DOHH2 (cell line): ENCODE results near the gene DUSP3.

ENCODE experiments used
- H3F3A ChIP-seq: fragments of 200-600 bp; sonication (generic), shearing (Covaris generic); 2 replicates; pipeline ENCODE4 v1.6.0; 2016; ENCODE audit warnings: antibody characterized with exemption, mild to moderate bottlenecking; ENCODE audit not compliant: control insufficient read depth, insufficient read depth
- H3K27ac ChIP-seq: fragments of 200-600 bp; sonication (generic); 2 replicates; pipeline ENCODE4 v1.5.1; 2014; ENCODE audit warnings: low read depth, mild to moderate bottlenecking, low read length, moderate library complexity
- H3K27me3 ChIP-seq: fragments of 200-600 bp; sonication (generic); 2 replicates; pipeline ENCODE4 v1.6.1; 2014; ENCODE audit warnings: mild to moderate bottlenecking, low read length, mixed read lengths; ENCODE audit not compliant: control insufficient read depth
- H3K36me3 ChIP-seq: fragments of 200-600 bp; sonication (generic); 2 replicates; pipeline ENCODE4 v1.6.1; 2014; ENCODE audit warnings: mild to moderate bottlenecking, low read length, moderate library complexity, mixed read lengths; ENCODE audit not compliant: control insufficient read depth
- H3K4me1 ChIP-seq: fragments of 200-600 bp; sonication (generic); 2 replicates; pipeline ENCODE4 v1.6.1; 2014; ENCODE audit warnings: mild to moderate bottlenecking, low read length, mixed read lengths; ENCODE audit not compliant: control insufficient read depth
- H3K4me2 ChIP-seq: fragments of 200-600 bp; sonication (generic); 2 replicates; pipeline ENCODE4 v1.6.0; 2014; ENCODE audit warnings: mild to moderate bottlenecking, low read length, moderate library complexity
- H3K4me3 ChIP-seq: fragments of 200-600 bp; sonication (generic); 2 replicates; pipeline ENCODE4 v1.5.1; 2014; ENCODE audit warnings: mild to moderate bottlenecking, low read length, mixed read lengths
- H3K79me2 ChIP-seq: fragments of 200-600 bp; sonication (generic); 2 replicates; pipeline ENCODE4 v1.6.1; 2014; ENCODE audit warnings: mild to moderate bottlenecking, low read length, mixed read lengths; ENCODE audit not compliant: control insufficient read depth
- H3K9me2 ChIP-seq: fragments of 200-600 bp; sonication (generic); replicated peaks from 2 replicates; pipeline ENCODE4 v1.6.1; 2014; ENCODE audit warnings: mild to moderate bottlenecking, low read length, mixed read lengths; ENCODE audit not compliant: control insufficient read depth
- H3K9me3 ChIP-seq: fragments of 200-600 bp; sonication (generic); 2 replicates; pipeline ENCODE4 v1.6.1; 2014; ENCODE audit warnings: antibody characterized with exemption, low read length, mixed read lengths; ENCODE audit not compliant: control insufficient read depth, insufficient read depth
- H4K20me1 ChIP-seq: fragments of 200-600 bp; sonication (generic); 2 replicates; pipeline ENCODE4 v1.6.0; 2014; ENCODE audit warnings: low read depth, mild to moderate bottlenecking, antibody characterized with exemption, low read length, moderate library complexity; ENCODE audit not compliant: control insufficient read depth, insufficient read depth
- EZH2phosphoT487 ChIP-seq: fragments of 200-600 bp; sonication (generic); IDR thresholded peaks from 2 replicates; pipeline ENCODE4 v1.6.1; 2017; ENCODE audit warnings: borderline replicate concordance, mild to moderate bottlenecking, antibody characterized with exemption, low read length, moderate library complexity, mixed read lengths
- TF ChIP-seq, protein P1 (sequence below): fragments of 200-600 bp; sonication (generic); IDR thresholded peaks from one replicate; pipeline ENCODE4 v1.5.1; 2014; ENCODE audit warnings: antibody characterized with exemption, mild to moderate bottlenecking, low read depth, low read length; ENCODE audit not compliant: poor library complexity, severe bottlenecking

Gene DUSP3

DNA sequence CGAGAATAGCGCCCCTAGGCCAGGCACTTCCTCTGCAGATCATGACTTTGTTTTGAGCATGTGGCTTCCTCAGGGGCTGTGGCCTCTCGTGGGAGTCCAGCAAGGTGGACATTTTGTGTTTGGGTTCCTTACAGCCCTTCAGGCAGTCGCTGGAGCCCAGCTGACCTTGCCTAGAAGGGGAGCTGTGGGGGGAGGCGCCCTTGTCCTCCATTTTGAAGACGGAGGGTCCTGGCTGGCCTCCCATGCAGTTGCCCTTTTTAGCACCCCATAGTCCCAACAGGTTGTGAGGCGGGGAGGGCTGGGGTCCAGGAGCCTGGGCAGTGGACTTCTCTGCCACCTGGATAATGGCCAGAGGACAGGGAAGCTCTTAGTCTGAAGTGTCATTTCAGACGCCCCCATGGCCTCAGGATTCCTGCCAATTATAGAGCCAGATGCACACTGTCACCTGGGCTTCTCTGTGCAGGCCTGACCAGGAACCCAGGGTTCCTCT is 21.6 kb downstream of the DUSP3 start:
- TF ChIP-seq, protein P1, sequence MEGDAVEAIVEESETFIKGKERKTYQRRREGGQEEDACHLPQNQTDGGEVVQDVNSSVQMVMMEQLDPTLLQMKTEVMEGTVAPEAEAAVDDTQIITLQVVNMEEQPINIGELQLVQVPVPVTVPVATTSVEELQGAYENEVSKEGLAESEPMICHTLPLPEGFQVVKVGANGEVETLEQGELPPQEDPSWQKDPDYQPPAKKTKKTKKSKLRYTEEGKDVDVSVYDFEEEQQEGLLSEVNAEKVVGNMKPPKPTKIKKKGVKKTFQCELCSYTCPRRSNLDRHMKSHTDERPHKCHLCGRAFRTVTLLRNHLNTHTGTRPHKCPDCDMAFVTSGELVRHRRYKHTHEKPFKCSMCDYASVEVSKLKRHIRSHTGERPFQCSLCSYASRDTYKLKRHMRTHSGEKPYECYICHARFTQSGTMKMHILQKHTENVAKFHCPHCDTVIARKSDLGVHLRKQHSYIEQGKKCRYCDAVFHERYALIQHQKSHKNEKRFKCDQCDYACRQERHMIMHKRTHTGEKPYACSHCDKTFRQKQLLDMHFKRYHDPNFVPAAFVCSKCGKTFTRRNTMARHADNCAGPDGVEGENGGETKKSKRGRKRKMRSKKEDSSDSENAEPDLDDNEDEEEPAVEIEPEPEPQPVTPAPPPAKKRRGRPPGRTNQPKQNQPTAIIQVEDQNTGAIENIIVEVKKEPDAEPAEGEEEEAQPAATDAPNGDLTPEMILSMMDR, result no peak
- TF ChIP-seq EZH2phosphoT487, result no peak
- no peaks in the 10 kb centered on the region for H4K20me1 ChIP-seq
- no peaks in the 10 kb centered on the region for H3K9me2 ChIP-seq
- no peak overlapping the region for H3K4me2 ChIP-seq
- no peak overlapping the region for H3K4me3 ChIP-seq
- no peak overlapping the region for H3K27ac ChIP-seq
- H3K79me2 ChIP-seq, result no peaks in the 10 kb centered on the region
- no peaks in the 10 kb centered on the region for H3K27me3 ChIP-seq
- no peaks in the 10 kb centered on the region for H3F3A ChIP-seq
- H3K9me3 ChIP-seq, result no peaks in the 10 kb centered on the region
- no peaks in the 10 kb centered on the region for H3K4me1 ChIP-seq
- no peaks in the 10 kb centered on the region for H3K36me3 ChIP-seq

DNA sequence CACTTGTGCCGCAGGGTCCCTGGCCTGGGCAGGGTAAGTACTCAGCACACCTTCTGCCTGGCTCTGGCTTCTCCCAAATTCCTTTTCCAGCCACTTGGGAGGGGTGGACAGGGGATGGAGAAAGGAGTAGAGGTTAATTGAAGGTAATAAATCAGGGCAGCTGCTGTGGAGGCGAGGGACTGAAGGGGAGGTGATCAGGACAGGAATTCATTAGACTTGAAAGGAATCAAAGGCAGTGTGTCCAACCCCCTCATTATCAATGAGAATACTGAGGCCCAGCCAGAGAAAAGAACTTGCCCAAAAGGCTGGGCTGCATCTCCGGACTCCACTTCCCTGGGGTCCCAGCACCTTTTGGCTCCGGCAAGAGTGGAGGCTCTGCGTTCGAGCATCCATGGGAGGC is 22.6 kb downstream of the DUSP3 start:
- TF ChIP-seq, protein P1, result no peak
- no peak for TF ChIP-seq EZH2phosphoT487
- H3K4me2 ChIP-seq, result no peak overlapping the region
- no peak overlapping the region for H3K27ac ChIP-seq
- no peaks in the 10 kb centered on the region for H3K9me2 ChIP-seq
- H3K27me3 ChIP-seq, result 0 out of 2 replicates have a peak, but pooled peaks cover 4% of the 10 kb centered on the region
- H3K4me1 ChIP-seq, result no peaks in the 10 kb centered on the region
- H3K4me3 ChIP-seq, result no peak overlapping the region
- H3F3A ChIP-seq, result no peaks in the 10 kb centered on the region
- H3K9me3 ChIP-seq, result no peaks in the 10 kb centered on the region
- H4K20me1 ChIP-seq, result no peaks in the 10 kb centered on the region
- H3K36me3 ChIP-seq, result no peaks in the 10 kb centered on the region
- no peaks in the 10 kb centered on the region for H3K79me2 ChIP-seq

DNA sequence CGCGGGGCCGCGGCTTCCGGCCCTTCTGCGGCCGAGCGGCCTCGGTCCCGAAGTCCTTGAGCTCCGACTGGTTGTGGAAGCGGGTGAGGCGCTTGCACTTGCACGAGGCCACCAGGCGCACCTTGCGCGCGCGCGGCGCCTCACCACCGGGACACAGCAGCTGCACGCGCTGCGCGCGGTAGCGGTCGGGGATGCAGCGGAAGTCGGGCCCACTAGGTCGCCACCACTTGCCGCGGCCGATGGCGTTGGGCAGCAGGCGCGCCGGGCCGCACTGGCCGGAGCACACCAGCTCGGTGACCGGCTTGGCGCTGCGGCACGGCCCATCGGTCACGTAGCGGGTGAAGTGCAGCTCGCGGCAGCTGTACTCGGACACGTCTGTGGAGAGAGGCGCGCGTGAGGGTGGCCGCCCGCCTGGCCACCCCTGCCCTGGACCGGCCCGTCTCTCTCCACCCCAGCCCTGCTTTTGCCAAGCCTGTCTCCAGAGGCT is 23.3 kb downstream of the DUSP3 start:
- no peaks in the 10 kb centered on the region for H3K9me2 ChIP-seq
- H3K36me3 ChIP-seq, result no peaks in the 10 kb centered on the region
- H3K4me1 ChIP-seq, result no peaks in the 10 kb centered on the region
- H3K9me3 ChIP-seq, result no peaks in the 10 kb centered on the region
- no peak overlapping the region for H3K4me3 ChIP-seq
- H3F3A ChIP-seq, result no peaks in the 10 kb centered on the region
- TF ChIP-seq, protein P1, result no peak
- no peak for TF ChIP-seq EZH2phosphoT487
- no peaks in the 10 kb centered on the region for H3K79me2 ChIP-seq
- H3K4me2 ChIP-seq, result no peak overlapping the region
- 0 out of 2 replicates have a peak, but pooled peaks cover 4% of the 10 kb centered on the region for H3K27me3 ChIP-seq
- H3K27ac ChIP-seq, result no peak overlapping the region
- H4K20me1 ChIP-seq, result no peaks in the 10 kb centered on the region

DNA sequence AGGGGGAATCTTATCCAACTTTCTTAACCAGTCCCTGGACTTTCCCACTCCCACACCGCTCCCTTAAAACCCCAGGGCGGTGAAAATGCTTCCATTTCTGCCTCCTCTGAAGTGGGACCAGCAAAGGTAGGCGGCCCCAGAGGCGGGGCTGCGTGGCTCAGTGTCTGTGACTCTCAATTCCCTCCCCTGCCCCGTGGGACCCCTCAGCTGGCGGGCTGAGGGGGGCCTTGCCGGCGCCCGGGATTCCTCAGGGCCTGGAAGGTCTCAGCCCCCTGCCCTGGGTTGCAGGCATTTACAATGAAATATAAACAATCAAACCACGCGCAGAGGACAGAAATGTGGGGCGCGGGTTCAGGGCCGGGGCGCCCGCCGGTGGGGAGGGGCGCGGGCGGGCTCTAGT is 23.8 kb downstream of the DUSP3 start:
- H3K4me3 ChIP-seq, result no peak overlapping the region
- 0 out of 2 replicates have a peak, but pooled peaks cover 4% of the 10 kb centered on the region for H3K27me3 ChIP-seq
- no peaks in the 10 kb centered on the region for H3K79me2 ChIP-seq
- no peaks in the 10 kb centered on the region for H3K4me1 ChIP-seq
- no peaks in the 10 kb centered on the region for H3F3A ChIP-seq
- no peaks in the 10 kb centered on the region for H3K9me2 ChIP-seq
- no peaks in the 10 kb centered on the region for H3K9me3 ChIP-seq
- H3K27ac ChIP-seq, result no peak overlapping the region
- H4K20me1 ChIP-seq, result no peaks in the 10 kb centered on the region
- no peak for TF ChIP-seq EZH2phosphoT487
- TF ChIP-seq, protein P1, result no peak
- H3K36me3 ChIP-seq, result no peaks in the 10 kb centered on the region
- no peak overlapping the region for H3K4me2 ChIP-seq
